Fibroblast of lung (primary cell): ENCODE measurements around the gene SLC29A1. TPM values are rescaled to one million over a fixed set of nuclear protein-coding genes. Genes with fewer than 3 reads are reported as not detected.

Source experiments
- DNase-seq, 2 donors: peaks; one replicate each; pipeline versions ENCODE4 v3.0.0 to v3.0.0-alpha.2; 2010; ENCODE audit warnings: low read depth in 2 of 2
- H2AFZ ChIP-seq: 2 replicates; pipeline ENCODE4 v1.5.1; 2012; ENCODE audit warnings: low read length, control low read depth, inconsistent platforms
- H3K27ac ChIP-seq: 2 replicates; pipeline ENCODE4 v1.5.1; 2011; ENCODE audit warnings: low read length, control low read depth; ENCODE audit not compliant: insufficient read depth
- H3K27me3 ChIP-seq: 2 replicates; pipeline ENCODE4 v1.5.1; 2011; ENCODE audit warnings: mild to moderate bottlenecking, low read length; ENCODE audit not compliant: control insufficient read depth, insufficient read depth
- H3K36me3 ChIP-seq: 2 replicates; pipeline ENCODE4 v1.5.1; 2011; ENCODE audit warnings: low read length; ENCODE audit not compliant: control insufficient read depth, insufficient read depth
- H3K4me1 ChIP-seq: 2 replicates; pipeline ENCODE4 v1.5.1; 2011; ENCODE audit warnings: low read length; ENCODE audit not compliant: control insufficient read depth, insufficient read depth; ENCODE audit errors: extremely low read depth
- H3K4me2 ChIP-seq: 2 replicates; pipeline ENCODE4 v1.5.1; 2011; ENCODE audit warnings: low read length, control low read depth; ENCODE audit not compliant: insufficient read depth; ENCODE audit errors: extremely low read depth
- H3K4me3 ChIP-seq, 4 experiments: fragments of 200-600 bp in 1 of 4; sonication (generic) in 1 of 4; replicated peaks in 1 of 4; 2 replicates each; pipeline ENCODE4 v1.5.1; 2011 to 2016; ENCODE audit warnings: low read length in 4 of 4, low read depth in 3 of 4, mild to moderate bottlenecking in 3 of 4, control low read depth in 2 of 4, inconsistent platforms in 1 of 4, mixed read lengths in 1 of 4; ENCODE audit not compliant: insufficient read depth in 1 of 4; ENCODE audit errors: control extremely low read depth in 1 of 4
- H3K79me2 ChIP-seq: 2 replicates; pipeline ENCODE4 v1.5.1; 2012; ENCODE audit warnings: mild to moderate bottlenecking, low read length, inconsistent platforms; ENCODE audit not compliant: control insufficient read depth, insufficient read depth
- H3K9ac ChIP-seq: 2 replicates; pipeline ENCODE4 v1.5.1; 2011; ENCODE audit warnings: mild to moderate bottlenecking, low read length, control low read depth; ENCODE audit not compliant: insufficient read depth
- H3K9me3 ChIP-seq: 2 replicates; pipeline ENCODE4 v1.5.1; 2012; ENCODE audit warnings: low read depth, low read length; ENCODE audit not compliant: control insufficient read depth, insufficient read depth
- H4K20me1 ChIP-seq: 2 replicates; pipeline ENCODE4 v1.5.1; 2011; ENCODE audit warnings: low read length; ENCODE audit not compliant: control insufficient read depth, insufficient read depth; ENCODE audit errors: extremely low read depth
- CTCF ChIP-seq, 2 donors: IDR thresholded peaks in 1 of 2; conservative IDR thresholded peaks in 1 of 2; 1 replicate in 1 of 2; 2 replicates in 1 of 2; pipeline ENCODE4 v1.5.1; 2011 to 2012; ENCODE audit warnings: low read length in 2 of 2, control low read depth in 1 of 2, inconsistent platforms in 1 of 2, low read depth in 1 of 2, mild to moderate bottlenecking in 1 of 2
- EZH2 ChIP-seq: IDR thresholded peaks from 2 replicates; pipeline ENCODE4 v1.5.1; 2012; ENCODE audit warnings: low read length, control low read depth, mild to moderate bottlenecking; ENCODE audit errors: missing control alignments
- polyA plus RNA-seq, 2 donors: library from polyadenylated mRNA; depleted of rRNA in 1 of 2; stranded (reverse) in 1 of 2; unstranded in 1 of 2; fragments of >200 nt; gene quantifications; 2 replicates each; pipeline ENCODE4 v1.2.1, GENCODE V29; 2011 to 2012; ENCODE audit warnings: missing spikeins in 1 of 2
- total RNA-seq: library from RNA; depleted of rRNA; stranded (reverse); fragments of >200 nt; gene quantifications from 2 replicates; pipeline ENCODE4 v1.2.1, GENCODE V29; 2014

Gene SLC29A1
- total and polyA plus RNA-seq, 2 donors (not counting 1 experiment from before 2014, with no cell fraction given) = 13.4 to 21.9 TPM

DNA sequence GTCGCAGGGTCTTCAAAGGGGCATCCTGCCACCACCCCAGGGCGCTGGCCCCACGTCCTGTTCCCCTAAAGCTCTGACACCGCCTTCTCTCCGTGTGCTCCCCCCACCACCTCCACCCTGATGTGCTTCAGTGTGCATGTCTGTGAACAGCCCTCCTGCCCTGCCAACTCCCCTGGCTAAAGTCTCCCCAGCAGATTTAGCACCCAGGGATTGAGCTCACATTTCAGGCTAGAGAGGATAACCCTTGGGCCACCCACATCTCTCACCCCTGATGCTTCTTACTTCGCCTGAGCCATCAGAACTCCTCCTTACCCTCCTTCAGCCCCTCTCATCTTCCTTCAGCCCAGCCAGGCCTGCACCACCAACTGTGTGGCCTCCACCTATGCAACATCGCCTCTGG is 54.4 kb downstream of the SLC29A1 start:
- no peak overlapping the region for H3K27ac ChIP-seq
- no peak overlapping the region for H3K4me2 ChIP-seq
- no peak for DNase-seq
- no peaks in the 10 kb centered on the region for H3K36me3 ChIP-seq
- H3K4me3 ChIP-seq = no peak overlapping the region
- no peaks in the 10 kb centered on the region for H3K4me1 ChIP-seq
- H2AFZ ChIP-seq = no peak overlapping the region
- TF ChIP-seq EZH2 (no peak), CTCF (conservative IDR thresholded peaks at IDR 0.05 in 1 of 2, IDR thresholded peaks at IDR 0.05 in 1 of 2; ENCODE audit: low read depth in 1 of 2, low read length in 2 of 2) (no peak)
- H3K79me2 ChIP-seq = no peaks in the 10 kb centered on the region
- peaks cover 35% of the 10 kb centered on the region for H3K27me3 ChIP-seq
- no peaks in the 10 kb centered on the region for H4K20me1 ChIP-seq
- no peak overlapping the region for H3K9ac ChIP-seq
- H3K9me3 ChIP-seq = no peaks in the 10 kb centered on the region

GRCh38 chr6:44278315-44278714 is 54.9 kb downstream of the SLC29A1 start:
- no peak overlapping the region for H3K9ac ChIP-seq
- H3K4me2 ChIP-seq = no peak overlapping the region
- TF ChIP-seq EZH2 (no peak), CTCF (conservative IDR thresholded peaks at IDR 0.05 in 1 of 2, IDR thresholded peaks at IDR 0.05 in 1 of 2; ENCODE audit: low read depth in 1 of 2, low read length in 2 of 2) (no peak)
- H3K27me3 ChIP-seq = peaks cover 30% of the 10 kb centered on the region
- no peaks in the 10 kb centered on the region for H3K79me2 ChIP-seq
- no peak overlapping the region for H3K4me3 ChIP-seq
- no peaks in the 10 kb centered on the region for H3K4me1 ChIP-seq
- no peak overlapping the region for H3K27ac ChIP-seq
- no peak for DNase-seq
- H3K36me3 ChIP-seq = no peaks in the 10 kb centered on the region
- no peaks in the 10 kb centered on the region for H4K20me1 ChIP-seq
- no peak overlapping the region for H2AFZ ChIP-seq
- no peaks in the 10 kb centered on the region for H3K9me3 ChIP-seq

DNA sequence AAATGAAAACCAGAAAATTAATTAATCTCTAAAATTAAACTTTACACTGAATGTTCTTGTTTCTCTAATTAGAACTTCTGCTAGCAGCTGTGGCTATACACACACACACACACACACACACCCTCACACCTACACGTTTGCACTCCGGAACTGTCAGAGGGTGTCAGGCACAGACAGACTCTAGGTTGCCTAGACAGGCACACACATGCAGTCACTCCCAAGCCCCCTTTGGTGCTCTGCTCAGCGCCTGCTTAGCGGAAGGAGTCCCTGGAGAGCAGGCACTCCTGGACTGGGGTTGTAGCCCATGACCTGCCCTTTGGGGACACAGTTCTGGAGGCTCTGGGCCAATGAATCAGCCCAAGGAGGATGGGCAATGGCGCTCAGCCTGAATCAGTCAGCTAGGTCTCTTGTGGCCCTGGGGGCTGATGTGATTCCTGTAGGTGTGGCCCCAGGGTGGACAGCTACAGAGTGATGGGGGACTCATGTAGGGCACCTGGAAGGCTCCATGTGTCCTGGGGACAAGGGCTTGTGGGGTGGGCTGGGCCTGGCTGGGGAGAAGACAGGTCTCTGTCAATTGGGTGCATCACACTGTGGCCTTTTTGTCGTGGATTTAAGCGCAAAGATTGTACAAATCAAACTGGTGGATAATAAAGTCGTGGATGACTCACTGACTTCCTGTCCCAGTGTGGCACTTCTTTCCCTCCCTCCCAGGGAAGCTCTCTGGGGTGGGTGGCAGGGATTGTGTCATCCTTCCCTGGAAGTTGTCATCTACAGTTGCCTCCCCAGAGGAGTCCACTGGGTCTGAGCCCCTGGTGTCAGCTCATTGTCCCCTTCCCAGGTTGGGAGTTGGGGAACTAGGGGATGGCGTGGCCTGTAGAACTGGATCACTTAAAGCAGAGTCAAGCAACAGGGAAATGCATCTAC is 55.6 kb downstream of the SLC29A1 start:
- Histone ChIP-seq H3K9me3 (no peaks in the 10 kb centered on the region), H2AFZ (no peak overlapping the region), H3K4me2 (no peak overlapping the region), H3K9ac (no peak overlapping the region), H3K4me3 (no peak overlapping the region), H3K27ac (no peak overlapping the region), H3K36me3 (no peaks in the 10 kb centered on the region), H3K27me3 (peaks cover 32% of the 10 kb centered on the region), H3K79me2 (no peaks in the 10 kb centered on the region), H4K20me1 (no peaks in the 10 kb centered on the region), H3K4me1 (no peaks in the 10 kb centered on the region)
- no peak for DNase-seq
- TF ChIP-seq EZH2 (no peak), CTCF (conservative IDR thresholded peaks at IDR 0.05 in 1 of 2, IDR thresholded peaks at IDR 0.05 in 1 of 2; ENCODE audit: low read depth in 1 of 2, low read length in 2 of 2) (no peak)

Other genes with a start within 250 kb of the SLC29A1 start
- 53.7 and 60.6 TPM in 2 replicates for gene MRPL14, start 96.1 kb upstream of the SLC29A1 start, total RNA-seq
- 36.2 and 51.9 TPM in 2 replicates for gene MRPL14, start 96.1 kb upstream of the SLC29A1 start, polyA plus RNA-seq
- gene TMEM63B, start 96.0 kb upstream of the SLC29A1 start, total RNA-seq = 22.9 and 42.1 TPM in 2 replicates
- gene TMEM63B, start 96.0 kb upstream of the SLC29A1 start, polyA plus RNA-seq = 32.2 and 47.6 TPM in 2 replicates
- gene CAPN11, start 64.8 kb upstream of the SLC29A1 start, total RNA-seq = not detected in 2 replicates
- not detected in 2 replicates for gene CAPN11, start 64.8 kb upstream of the SLC29A1 start, polyA plus RNA-seq
- gene MYMX, start 6.7 kb upstream of the SLC29A1 start, total RNA-seq = not detected in 2 replicates
- not detected in 2 replicates for gene MYMX, start 6.7 kb upstream of the SLC29A1 start, polyA plus RNA-seq
- 449 and 452 TPM in 2 replicates for gene HSP90AB1, start 23.5 kb downstream of the SLC29A1 start, total RNA-seq
- gene HSP90AB1, start 23.5 kb downstream of the SLC29A1 start, polyA plus RNA-seq = 775 and 1,146 TPM in 2 replicates
- 57.0 and 88.4 TPM in 2 replicates for gene SLC35B2, start 33.9 kb downstream of the SLC29A1 start, total RNA-seq
- gene SLC35B2, start 33.9 kb downstream of the SLC29A1 start, polyA plus RNA-seq = 89.4 and 94.1 TPM in 2 replicates
- gene NFKBIE, start 42.0 kb downstream of the SLC29A1 start, total RNA-seq = 5.4 and 6.4 TPM in 2 replicates
- gene NFKBIE, start 42.0 kb downstream of the SLC29A1 start, polyA plus RNA-seq = 1.6 and 3.7 TPM in 2 replicates
- gene TMEM151B, start 46.9 kb downstream of the SLC29A1 start, total RNA-seq = under 0.01 TPM in 2 replicates
- not detected in 2 replicates for gene TMEM151B, start 46.9 kb downstream of the SLC29A1 start, polyA plus RNA-seq
- 16.4 and 24.3 TPM in 2 replicates for gene AARS2, start 89.8 kb downstream of the SLC29A1 start, total RNA-seq
- 3.4 and 5.5 TPM in 2 replicates for gene AARS2, start 89.8 kb downstream of the SLC29A1 start, polyA plus RNA-seq
- gene SPATS1, start 119.1 kb downstream of the SLC29A1 start, total RNA-seq = under 0.01 TPM in 1 of 2 replicates, not detected in the other
- gene SPATS1, start 119.1 kb downstream of the SLC29A1 start, polyA plus RNA-seq = not detected in 2 replicates
- gene CDC5L, start 164.1 kb downstream of the SLC29A1 start, total RNA-seq = 22.5 and 23.9 TPM in 2 replicates
- 18.7 and 19.4 TPM in 2 replicates for gene CDC5L, start 164.1 kb downstream of the SLC29A1 start, polyA plus RNA-seq